Lower leg skin (tissue), 3 donors: ENCODE data around the gene PLAAT5.

Source experiments
- CTCF ChIP-seq, 3 donors: fragments of 450-650 bp; IDR thresholded peaks; one replicate each; pipeline ENCODE4 v1.5.1; 2016; ENCODE audit warnings: antibody characterized with exemption in 3 of 3, mild to moderate bottlenecking in 3 of 3, moderate library complexity in 2 of 3
- POLR2A ChIP-seq, 2 donors: fragments of 450-650 bp; IDR thresholded peaks; one replicate each; pipeline ENCODE4 v1.6.1; 2016 to 2017; ENCODE audit warnings: antibody characterized with exemption in 2 of 2, mild to moderate bottlenecking in 1 of 2, moderate library complexity in 1 of 2

- TF ChIP-seq CTCF (IDR thresholded peaks at IDR 0.05) (no peak), POLR2A (IDR thresholded peaks at IDR 0.05) (no peak)
Observed at GRCh38 chr11:63534895-63535461, 44.0 kb upstream of the PLAAT5 start.
